HG03378 (cell line): ENCODE results near the gene ABCC1.
A peak's percentile ranks its signal among the peaks of the same experiment; 100 is the strongest.

Experiments
- ATAC-seq: cut with Tn5 transposase; IDR thresholded peaks from one replicate; pipeline ENCODE4 v1.9.1; 2021; ENCODE audit warnings: mild to moderate bottlenecking, moderate library complexity; ENCODE audit not compliant: unreplicated experiment

ABCC1 gene

DNA sequence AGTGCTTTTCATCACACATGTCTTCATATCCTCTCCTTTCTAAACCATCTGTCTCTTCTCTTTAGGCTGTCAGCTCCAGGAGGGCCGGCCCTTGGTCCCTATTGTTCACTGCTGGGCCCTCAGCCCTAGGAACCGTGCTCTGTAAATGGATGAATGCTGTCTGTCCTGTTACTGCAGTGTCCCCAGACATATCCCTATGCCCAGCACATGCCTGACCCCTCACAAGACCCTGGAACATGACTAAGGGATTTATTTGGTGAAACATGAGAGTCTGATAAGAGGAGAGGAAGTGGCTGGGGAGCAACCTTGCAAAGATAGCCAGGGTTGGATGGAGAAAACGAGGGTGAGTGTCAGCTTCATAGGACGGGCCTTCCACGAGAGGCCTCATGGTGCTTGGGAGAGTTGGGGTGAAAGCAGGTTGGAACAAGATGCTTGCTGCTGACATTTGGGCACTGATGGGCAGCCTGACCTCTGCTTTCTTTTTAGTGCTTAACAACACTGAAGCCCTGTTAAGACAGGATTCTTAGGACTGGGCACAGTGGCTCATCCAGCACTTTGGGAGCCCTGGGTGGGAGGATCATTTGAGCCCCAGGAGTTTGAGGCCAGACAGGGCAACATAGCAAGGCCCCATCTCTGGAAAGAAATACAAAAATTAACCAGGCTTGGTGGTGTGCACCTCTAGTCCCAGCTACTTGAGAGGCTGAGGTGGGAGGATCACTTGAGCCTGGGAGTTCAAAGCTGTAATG lies 39.0 kb downstream of the ABCC1 start:
- ATAC-seq: no peak

DNA sequence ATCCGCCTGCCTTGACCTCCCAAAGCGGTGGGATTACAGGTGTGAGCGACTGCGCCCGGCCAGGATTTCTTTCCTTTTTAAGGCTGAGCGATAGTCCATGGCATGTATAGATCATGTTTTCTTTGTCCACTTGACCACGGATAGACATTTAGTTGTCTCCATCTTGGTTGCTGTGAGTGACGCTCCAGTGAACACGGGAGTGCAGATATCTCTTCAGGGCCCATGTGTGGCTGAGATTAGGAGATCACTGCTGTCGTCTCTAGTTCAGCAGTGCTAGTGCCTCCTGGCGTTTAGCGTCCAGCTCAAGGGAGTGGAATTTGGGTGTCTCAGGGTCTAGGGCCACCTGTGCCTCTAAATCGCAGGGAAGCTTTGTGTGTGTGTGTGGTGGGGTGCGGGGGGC lies 41.5 kb downstream of the ABCC1 start:
- no peak for ATAC-seq

DNA sequence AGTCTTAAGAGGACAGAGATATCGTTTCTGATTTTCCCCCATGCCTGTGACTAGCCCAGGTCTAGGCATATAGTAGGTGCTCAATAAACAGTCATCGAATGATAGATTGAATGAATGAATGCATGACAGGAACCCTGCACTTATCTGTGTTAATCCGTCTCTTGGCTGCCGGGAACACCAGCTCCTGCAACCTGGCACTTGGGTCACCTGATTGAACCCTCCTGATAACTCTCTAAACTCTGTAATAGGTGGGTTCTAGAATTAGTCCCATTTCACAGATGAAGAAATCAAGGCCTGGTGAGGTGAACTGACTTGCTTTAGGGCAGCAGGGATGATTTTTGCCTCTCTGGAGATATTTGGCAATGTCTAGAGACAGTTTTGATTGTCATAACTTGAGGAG lies 43.7 kb downstream of the ABCC1 start:
- ATAC-seq: no peak

DNA sequence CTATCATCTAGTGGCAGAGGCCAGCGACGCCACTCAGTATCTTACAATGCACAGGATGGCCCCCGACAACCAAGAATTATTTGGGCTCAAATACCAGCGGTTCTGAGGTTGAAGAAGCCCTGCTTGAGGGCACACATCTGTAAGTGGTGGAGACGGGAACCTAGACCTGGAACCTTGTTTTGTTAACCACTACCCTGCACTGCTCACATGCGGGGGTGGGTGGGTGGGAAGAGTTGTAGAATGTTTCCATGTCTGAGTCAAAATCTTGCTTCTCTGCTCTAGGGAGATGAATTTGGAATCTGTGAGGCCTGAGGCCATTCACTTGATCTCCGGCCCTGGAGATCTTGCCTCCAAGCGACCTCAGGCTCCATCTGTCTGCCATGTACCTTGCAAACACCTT lies 44.1 kb downstream of the ABCC1 start:
- no peak for ATAC-seq

DNA sequence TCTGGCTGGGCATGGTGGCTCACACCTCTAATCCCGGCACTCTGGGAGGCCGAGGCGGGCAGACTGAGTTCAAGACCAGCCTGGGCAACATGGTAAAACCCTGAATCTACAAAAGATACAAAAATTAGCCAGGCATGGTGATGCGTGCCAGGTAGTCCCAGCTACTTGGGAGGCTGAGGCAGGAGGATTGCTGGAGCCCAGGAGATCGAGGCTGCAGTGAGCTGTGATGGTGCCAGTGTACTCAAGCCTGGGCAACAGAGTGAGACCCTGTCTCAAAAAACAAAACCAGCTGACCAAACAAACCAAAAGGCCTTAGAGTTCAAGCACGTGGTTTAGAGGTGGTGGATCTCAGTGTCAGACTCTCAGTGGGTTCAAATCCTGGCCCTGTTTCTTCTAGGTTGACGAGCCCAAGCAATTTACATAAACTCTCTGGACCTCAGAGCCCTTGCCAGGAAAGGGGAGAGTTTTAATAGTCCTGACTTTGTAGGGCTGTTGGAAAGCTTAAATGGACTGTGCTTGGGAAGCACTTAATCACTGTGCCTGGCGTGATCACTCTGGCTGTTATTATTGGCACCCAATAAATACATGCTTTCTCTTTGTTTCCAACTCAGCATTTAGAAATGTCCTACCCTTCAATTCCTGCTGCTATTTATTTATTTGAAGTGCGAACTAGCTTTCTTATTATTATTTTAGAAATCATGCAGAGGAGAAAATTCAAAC lies 44.7 kb downstream of the ABCC1 start:
- ATAC-seq: no peak

DNA sequence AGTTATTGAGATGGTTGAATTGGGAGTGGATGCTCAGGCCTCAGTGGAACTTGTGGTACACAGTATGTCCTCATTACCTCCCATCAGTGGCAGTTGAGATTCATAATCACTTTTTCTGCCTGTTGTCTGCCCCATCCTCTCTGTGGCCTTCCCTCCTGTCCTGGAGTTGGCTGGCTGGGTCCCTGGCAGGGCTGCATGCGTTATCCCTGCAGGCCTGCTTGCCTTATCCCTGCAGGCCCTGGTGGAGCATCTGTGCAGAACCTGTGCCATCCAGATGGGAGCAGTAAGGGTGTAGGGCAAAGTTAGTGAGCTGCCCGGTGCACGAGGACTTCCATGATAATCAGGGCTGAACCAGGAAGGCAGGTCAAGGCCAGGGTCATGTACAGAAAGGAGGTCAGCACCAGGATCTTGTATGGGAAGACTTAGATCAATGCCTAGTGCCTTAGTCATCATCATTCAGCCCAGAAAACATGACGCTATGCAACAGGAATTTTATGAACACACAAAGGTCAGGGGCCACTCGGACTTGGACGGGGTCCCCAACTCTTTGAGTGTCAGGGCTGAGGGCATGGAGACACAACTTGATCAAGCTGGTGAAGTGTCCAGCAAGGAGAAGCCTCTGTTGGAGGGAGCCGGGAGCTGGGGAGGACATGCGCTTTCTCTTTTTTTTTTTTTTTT lies 47.2 kb downstream of the ABCC1 start:
- ATAC-seq: no peak

DNA sequence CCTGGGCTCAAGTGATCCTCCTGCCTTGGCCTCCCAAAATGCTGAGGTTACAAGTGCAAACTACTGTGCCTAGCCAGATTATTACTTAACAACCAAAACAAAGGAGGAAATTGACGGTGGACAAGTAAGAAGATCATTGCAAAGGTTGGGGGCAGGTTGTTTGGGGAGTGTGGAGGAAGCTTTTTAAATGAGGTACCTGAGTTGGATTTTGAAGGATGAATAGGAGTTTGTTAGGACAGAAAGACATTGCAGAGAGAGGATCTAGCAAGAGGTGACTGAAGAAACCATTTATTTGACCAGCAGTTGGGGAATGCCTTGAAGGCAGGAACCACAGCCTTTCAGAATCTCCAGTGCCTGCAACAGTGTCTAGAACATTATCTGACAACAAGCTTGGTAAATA lies 51.3 kb downstream of the ABCC1 start:
- ATAC-seq: no peak

DNA sequence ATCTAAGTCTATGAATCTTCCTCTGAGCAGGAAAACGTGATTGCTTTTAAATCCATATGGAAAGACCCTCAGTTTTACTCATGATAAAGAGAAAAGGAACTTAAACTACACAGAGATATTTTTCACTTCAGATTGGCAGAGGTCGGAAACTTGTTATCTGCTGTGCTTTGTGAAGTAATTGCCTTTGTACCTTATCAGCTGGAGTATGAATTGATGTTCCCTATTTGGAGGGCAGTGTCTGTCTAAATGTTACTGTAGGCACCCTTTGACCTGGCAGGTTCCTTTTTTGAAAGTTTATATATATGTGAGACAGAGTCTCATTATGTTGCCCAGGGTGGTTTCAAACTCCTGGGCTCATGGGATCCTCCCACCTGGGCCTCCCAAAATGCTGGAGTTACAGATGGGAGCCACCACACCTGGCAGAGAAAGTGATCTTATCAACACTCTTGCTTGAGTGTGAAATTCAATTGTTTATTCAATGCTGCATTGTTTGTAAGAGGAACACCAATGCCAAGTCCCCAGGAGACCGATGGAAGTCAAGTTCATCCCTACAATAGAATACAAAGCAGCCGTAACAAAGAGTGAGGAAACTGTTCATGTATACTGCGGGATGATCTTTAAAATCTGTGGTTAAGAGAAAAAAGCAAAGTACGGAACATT lies 52.3 kb downstream of the ABCC1 start:
- ATAC-seq: no peak

DNA sequence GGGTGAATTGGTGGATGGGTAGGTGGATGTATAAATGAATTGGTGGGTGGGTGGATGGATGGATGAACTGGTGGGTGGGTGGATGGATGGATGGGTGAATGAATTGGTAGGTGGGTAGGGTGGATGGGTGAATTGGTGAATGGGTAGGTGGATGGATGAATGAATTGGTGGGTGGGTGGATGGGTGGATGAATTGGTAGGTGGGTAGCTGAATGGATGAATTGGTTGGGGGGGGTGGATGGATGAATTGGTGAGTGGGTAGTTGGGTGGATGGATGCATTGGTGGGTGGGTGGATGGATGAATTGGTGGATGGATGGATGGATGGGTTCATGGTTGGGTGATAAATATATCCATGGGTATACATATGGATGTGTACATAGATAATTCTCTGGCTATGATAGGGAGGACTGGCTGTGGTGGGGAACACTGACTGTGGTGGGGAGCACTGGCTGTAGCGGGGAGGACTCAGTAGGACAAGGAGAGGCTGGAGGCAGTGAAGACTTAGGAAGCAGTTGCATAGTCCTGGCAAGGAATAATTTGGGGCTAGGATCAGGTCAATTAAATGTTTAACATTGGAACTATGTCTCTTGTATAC lies 54.4 kb downstream of the ABCC1 start:
- no peak for ATAC-seq

DNA sequence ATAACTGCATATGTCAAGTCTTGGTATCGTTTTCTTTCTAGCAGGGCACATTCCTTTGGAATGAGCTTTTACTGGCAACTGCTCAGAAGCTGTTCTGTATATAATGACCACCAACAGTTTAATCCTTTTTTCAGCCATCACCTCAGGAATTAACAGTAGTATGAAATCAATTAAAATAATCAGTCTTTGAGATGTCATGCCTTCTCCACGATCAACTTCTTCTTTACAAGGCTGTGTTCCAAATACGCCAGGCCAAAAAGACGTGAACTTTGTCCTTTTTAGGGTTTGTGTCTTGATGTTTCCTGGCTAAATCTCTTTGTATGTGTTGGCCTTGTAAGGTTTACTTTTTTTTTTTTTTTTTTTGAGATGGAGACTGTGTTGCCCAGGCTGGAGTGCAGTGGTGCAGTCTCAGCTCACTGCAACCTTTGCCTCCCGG lies 54.9 kb downstream of the ABCC1 start:
- ATAC-seq: no peak

DNA sequence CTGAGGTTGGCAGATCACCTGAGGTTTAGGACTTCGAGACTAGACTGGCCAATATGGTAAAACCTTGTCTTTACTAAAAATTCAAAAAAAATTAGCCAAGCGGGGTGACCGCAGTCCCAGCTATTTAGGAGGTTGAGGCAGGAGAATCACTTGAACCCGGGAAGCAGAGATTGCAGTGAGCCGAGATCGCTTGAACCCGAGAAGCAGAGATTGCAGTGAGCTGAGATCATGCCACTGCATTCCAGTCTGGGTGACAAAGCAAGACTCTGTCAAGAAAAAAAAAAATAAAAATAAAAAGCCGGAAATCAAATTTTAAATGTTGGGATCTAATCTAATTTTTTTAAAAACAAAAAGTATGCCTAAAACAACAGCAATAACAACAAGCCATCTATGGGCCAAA lies 56.3 kb downstream of the ABCC1 start:
- no peak for ATAC-seq

DNA sequence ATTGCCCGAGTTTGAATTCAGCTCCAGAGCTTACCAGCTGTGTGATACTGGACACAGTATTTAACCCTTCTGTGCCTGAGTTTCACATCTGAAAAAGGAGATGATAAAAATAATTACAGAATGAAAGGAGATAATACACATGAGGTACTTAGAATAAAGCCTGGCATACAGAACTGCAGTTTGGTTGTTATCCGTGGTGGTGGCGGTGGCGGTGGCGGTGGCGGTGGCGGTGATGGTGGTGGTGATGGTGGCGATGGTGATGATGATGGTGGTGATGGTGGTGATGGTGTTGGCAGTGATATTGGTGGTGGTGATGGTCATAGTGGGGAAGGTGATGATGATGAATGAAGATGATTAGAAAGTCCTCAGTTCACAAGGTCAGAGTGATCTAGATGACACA lies 57.2 kb downstream of the ABCC1 start:
- no peak for ATAC-seq

DNA sequence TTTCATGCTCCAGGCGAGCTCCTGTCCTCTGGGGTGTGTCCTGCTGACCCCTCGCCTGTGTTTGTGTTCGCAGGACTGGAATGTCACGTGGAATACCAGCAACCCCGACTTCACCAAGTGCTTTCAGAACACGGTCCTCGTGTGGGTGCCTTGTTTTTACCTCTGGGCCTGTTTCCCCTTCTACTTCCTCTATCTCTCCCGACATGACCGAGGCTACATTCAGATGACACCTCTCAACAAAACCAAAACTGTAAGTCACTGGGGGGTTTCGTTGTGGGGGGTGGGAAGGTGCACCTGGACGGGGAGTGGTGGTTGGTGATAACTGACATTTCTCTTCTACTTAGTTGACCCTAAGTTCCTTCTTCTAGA lies 58.3 kb downstream of the ABCC1 start:
- peak; percentile 51 for ATAC-seq

DNA sequence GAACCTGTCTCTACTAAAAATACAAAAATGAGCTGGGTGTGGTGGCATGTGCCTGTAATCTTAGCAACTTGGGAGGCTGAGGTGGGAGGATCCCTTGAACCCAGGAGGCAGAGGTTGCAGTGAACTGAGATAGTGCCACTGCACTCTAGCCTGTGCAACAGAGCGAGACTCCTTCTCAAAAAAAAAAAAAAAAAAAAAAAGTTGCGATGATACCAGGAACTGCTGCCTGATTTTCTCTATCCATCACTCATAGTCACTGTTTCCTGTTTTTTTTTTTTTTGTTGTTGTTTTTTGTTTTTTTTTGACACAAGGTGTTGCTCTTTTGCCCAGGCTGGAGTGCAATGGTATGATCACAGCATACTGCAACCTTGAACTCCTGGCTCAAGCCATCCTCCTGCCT lies 59.2 kb downstream of the ABCC1 start:
- ATAC-seq: no peak

DNA sequence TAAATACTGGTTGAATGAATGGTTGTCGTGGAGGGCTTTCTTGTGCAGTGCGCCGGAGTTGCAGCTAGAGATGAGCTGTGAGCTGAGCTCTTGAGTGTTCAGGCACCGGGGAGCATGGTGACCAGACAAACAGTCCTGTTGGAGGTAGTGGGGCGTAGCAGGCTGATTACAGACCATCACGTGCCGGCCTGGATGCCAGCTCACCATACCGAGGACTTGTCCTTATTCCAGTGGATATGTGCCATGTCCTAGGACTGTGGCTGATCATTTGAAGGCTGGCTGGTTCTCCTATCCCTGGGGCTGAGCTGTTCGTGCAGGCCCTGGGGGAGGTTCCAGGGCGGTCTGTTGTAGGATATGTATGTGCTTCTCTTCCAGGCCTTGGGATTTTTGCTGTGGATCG lies 60.0 kb downstream of the ABCC1 start:
- no peak for ATAC-seq

DNA sequence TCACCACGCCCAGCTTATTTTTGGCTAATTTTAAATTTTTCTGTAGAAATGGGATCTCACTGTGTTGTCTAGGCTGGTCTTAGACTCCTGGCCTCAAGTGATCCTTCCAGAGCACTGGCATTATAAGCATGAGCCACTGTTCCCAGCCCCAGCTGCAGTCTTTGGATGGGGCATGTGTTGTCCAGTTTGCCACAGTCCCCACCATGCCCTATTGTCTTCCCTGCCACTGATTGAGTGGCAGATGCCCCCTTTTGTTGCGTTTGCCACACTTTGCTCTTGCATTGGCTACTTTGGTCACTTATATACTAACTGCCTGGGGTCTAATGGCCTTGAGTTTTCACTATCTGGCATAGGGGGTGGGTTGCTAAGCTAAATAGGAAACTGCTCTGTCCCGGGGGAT lies 60.8 kb downstream of the ABCC1 start:
- ATAC-seq: no peak

DNA sequence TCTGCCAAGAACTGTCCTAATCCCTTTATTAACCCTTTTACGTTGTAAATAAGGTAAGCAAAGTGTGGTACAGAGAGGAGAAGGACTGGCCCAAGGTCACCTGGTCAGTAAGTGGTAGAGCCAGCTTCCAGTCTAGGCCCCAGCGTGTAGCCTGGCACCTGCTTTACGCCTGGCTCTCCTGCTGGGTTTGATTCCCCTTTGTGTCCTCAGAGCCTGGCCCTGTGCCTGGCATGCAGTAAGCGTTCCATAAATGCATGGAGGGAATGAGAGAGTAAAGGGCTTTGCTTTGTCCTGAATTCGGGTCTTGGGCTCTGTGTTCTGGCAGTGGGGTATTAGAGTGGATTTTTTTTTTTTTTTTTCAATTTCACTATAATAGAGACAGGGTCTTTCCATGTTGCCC lies 62.7 kb downstream of the ABCC1 start:
- ATAC-seq: no peak

DNA sequence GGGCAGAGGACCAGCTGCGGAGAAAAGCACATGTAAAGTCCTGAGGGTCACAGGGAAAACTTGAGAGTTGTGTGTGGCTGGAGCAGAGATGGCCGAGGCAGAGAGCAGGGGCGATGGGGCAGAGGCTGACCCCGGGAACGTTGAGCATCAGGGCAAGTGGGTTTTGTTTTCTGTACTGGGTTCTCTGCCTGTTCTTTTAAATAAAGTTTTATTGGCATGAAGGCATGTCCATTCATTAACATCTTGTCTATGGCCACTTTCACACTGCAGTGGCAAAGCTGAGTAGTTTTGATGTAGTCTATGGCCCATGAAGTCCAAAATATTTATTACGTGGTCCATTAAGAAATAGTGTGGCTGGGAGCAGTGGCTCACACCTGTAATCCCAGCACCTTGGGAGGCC lies 64.4 kb downstream of the ABCC1 start:
- ATAC-seq: no peak

DNA sequence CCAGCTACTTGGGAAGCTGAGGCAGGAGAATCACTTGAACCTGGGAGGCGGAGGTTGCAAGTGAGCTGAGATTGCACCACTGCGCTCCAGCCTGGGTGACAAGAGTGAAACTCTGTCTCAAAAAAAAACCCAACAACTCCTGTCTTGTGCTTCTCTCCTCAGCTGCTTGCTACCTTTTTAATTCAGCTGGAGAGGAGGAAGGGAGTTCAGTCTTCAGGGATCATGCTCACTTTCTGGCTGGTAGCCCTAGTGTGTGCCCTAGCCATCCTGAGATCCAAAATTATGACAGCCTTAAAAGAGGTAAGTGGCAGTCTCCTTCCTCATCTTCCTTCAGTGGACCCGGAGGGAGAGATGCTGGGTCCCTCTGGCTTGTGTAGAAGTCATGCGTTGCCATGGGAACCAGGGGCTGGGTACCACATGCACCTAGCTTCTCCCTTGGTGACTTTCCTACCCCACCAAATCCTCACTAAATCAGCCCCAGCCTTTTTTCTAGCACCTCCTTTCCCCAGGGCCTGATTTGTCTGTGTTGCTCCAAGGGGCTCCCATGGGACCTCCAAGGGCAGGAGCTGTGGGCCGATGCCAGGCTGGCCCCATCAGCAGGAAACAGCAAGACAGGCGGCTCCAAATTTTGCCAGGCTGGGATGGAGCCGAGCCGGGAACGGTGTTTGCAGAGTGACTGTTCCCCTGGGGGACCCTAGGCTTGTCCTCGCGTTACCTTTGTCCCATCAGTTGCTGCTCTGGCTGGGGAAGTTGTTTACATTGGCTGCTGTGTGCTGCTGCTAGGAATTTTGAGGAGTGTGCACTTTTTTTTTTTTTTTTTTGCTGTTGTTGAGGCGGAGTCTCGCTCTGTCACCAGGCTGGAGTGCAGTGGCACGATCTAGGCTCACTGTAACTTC lies 65.2 kb downstream of the ABCC1 start:
- no peak for ATAC-seq

DNA sequence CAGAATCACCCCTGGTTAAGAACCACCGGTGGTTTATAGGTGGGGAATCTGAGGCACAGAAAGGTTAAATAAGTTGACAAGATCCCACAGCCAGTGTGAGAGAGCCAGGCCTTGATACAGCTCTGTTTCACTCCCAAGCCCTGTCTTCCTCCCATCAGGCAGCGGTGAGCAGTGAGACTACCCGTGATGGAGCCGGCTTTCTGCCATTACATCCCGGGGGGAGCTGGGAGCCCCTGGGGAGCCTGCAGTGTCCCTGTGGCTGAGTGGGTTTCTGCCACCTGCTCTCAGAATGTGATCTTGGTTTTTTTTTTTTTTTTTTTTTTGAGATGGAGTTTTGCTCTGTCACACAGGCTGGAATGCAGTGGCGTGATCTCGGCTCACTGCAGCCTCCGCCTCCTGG lies 66.4 kb downstream of the ABCC1 start:
- no peak for ATAC-seq
